ENCODE data around the gene NAA50. TPM values are rescaled to one million over a fixed set of nuclear protein-coding genes. Genes with fewer than 3 reads are reported as not detected.

NAA50 gene
- polyA plus RNA-seq, 3 donors = 32.2 to 105 (median 80.0) TPM

GRCh38 chr3:113747283-113748046 is 1.4 kb upstream of the NAA50 start:
- intact Hi-C loops (cut with micrococcal nuclease) = loop anchor here (5.0 kb wide), 2 partner anchors 35 to 85 kb away; no protein-coding TSS in a partner anchor
- peak overlapping the region; percentile 98 for H3K4me2 ChIP-seq (replicated peaks; ENCODE audit: extremely low read depth, low read length, poor library complexity, severe bottlenecking)
- H3K36me3 Mint-ChIP-seq = peaks cover 3 to 4% of the 10 kb centered on the region in 2 donors

DNA sequence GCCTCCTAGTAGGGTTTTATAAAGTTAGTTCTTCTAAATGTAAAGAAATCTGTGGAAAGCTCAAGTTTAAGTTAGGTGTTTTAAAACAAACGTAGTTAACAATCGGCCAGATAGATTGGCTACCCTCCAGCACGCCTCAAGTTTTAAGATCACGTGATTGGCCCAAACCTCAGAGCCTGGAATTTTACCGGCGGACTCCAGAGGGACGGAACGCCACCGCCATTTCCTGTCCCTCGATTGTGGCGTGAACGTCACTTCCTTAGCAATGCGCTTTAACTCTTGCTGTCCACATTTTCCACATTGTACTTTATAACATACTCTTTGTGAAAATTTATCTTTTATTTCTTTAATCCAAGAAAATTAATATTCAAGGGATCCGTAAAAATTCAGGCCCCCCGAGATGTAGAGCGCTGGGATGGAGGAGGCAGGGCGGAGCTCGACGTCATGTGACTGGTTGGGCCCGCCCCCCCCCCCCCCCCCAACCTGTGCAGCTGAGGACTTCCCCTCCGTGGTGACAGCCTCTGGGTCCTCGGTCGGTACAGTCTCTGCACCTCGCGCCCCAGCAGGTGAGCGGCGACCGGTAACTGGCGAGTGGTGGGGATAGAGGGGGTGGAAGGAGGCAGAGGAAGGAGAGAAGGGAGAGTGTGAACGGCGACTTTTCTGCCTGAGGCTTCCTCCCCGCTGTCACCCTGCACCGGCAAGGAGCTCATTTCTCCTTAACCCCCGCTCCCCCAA is 666 bp upstream of the NAA50 start, which contains the start of gene ATP6V1A:
Gene ATP6V1A (plus strand): TSS at position 488 of the 735 bp plus-strand sequence. CDS start 31,719 bp downstream, outside the sequence.
- Mint-ChIP-seq H3K9me3 (no peaks in the 10 kb centered on the region), H3K4me1 (peaks cover 60% of the 10 kb centered on the region), H3K27me3 (ENCODE audit: low read depth in 3 of 3) (peaks cover 0 to 3% (median 0%) of the 10 kb centered on the region in 3 donors), H3K36me3 (peaks cover 3 to 4% of the 10 kb centered on the region in 2 donors), H3K27ac (peak within 1 kb of the TSS; percentile 99 to 100 (median 100)), H3K4me3 (peak within 1 kb of the TSS; percentile 96 to 100)
- DNase-seq = peak; percentile 90 to 96 (median 95)
- peaks cover 94% of the 10 kb centered on the region for H3K79me2 ChIP-seq (ENCODE audit: insufficient read depth, low read length)
- H3K27ac ChIP-seq (ENCODE audit: low read depth in 1 of 2, low read length in 2 of 2) = peak within 1 kb of the TSS; percentile 94 to 98
- peak within 1 kb of the TSS; percentile 68 to 99 (median 73) for H3K4me3 ChIP-seq (replicated peaks in 1 of 3; ENCODE audit: low read depth in 2 of 3, low read length in 3 of 3)
- TF ChIP-seq, protein P1, sequence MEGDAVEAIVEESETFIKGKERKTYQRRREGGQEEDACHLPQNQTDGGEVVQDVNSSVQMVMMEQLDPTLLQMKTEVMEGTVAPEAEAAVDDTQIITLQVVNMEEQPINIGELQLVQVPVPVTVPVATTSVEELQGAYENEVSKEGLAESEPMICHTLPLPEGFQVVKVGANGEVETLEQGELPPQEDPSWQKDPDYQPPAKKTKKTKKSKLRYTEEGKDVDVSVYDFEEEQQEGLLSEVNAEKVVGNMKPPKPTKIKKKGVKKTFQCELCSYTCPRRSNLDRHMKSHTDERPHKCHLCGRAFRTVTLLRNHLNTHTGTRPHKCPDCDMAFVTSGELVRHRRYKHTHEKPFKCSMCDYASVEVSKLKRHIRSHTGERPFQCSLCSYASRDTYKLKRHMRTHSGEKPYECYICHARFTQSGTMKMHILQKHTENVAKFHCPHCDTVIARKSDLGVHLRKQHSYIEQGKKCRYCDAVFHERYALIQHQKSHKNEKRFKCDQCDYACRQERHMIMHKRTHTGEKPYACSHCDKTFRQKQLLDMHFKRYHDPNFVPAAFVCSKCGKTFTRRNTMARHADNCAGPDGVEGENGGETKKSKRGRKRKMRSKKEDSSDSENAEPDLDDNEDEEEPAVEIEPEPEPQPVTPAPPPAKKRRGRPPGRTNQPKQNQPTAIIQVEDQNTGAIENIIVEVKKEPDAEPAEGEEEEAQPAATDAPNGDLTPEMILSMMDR (IDR thresholded peaks at IDR 0.05) = no peak
- H3K9me3 ChIP-seq (replicated peaks in 1 of 2; ENCODE audit: control insufficient read depth in 1 of 2, insufficient read depth in 1 of 2, low read length in 2 of 2) = no peaks in the 10 kb centered on the region
- H3K9ac ChIP-seq (ENCODE audit: insufficient read depth, low read length, poor library complexity, severe bottlenecking) = peak within 1 kb of the TSS; percentile 98
- H2AFZ ChIP-seq (ENCODE audit: insufficient read depth, low read depth, low read length, poor library complexity, severe bottlenecking) = peak within 1 kb of the TSS; percentile 83
- peaks cover 58% of the 10 kb centered on the region for H4K20me1 ChIP-seq (ENCODE audit: insufficient read depth, low read length)
- WGBS (ENCODE audit: insufficient coverage) = 0% methylated on average over 21 of the region's 34 CpGs
- no peaks in the 10 kb centered on the region for H3K27me3 ChIP-seq (ENCODE audit: control insufficient read depth in 2 of 2, insufficient read depth in 2 of 2, low read length in 2 of 2)
- H3K4me1 ChIP-seq (ENCODE audit: control insufficient read depth in 1 of 2, insufficient read depth in 2 of 2, low read length in 2 of 2) = peaks cover 43 to 67% of the 10 kb centered on the region in 2 donors
- intact Hi-C loops (cut with micrococcal nuclease) = loop anchor here (5.0 kb wide), 2 partner anchors 36 to 86 kb away; no protein-coding TSS in a partner anchor
- H3K36me3 ChIP-seq (replicated peaks in 1 of 2; ENCODE audit: control insufficient read depth in 1 of 2, insufficient read depth in 2 of 2, low read length in 2 of 2) = no peaks in the 10 kb centered on the region
- H3K4me2 ChIP-seq (replicated peaks; ENCODE audit: extremely low read depth, low read length, poor library complexity, severe bottlenecking) = peak within 1 kb of the TSS; percentile 98

More at GRCh38 chr3:113747283-113748046, 1.4 kb upstream of the NAA50 start:
- Mint-ChIP-seq H3K4me3 (peak overlapping the region; percentile 96 to 100), H3K4me1 (peaks cover 55% of the 10 kb centered on the region), H3K9me3 (no peaks in the 10 kb centered on the region), H3K27me3 (ENCODE audit: low read depth in 3 of 3) (peaks cover 0 to 3% (median 0%) of the 10 kb centered on the region in 3 donors), H3K27ac (peak overlapping the region; percentile 99 to 100 (median 100))
- peak; percentile 10 to 43 (median 18) for DNase-seq
- Histone ChIP-seq H3K9me3 (replicated peaks in 1 of 2; ENCODE audit: control insufficient read depth in 1 of 2, insufficient read depth in 1 of 2, low read length in 2 of 2) (no peaks in the 10 kb centered on the region), H4K20me1 (ENCODE audit: insufficient read depth, low read length) (peaks cover 53% of the 10 kb centered on the region), H3K9ac (ENCODE audit: insufficient read depth, low read length, poor library complexity, severe bottlenecking) (peak overlapping the region; percentile 98), H3K27me3 (ENCODE audit: control insufficient read depth in 2 of 2, insufficient read depth in 2 of 2, low read length in 2 of 2) (no peaks in the 10 kb centered on the region), H2AFZ (ENCODE audit: insufficient read depth, low read depth, low read length, poor library complexity, severe bottlenecking) (peak overlapping the region; percentile 83), H3K79me2 (ENCODE audit: insufficient read depth, low read length) (peaks cover 94% of the 10 kb centered on the region), H3K36me3 (replicated peaks in 1 of 2; ENCODE audit: control insufficient read depth in 1 of 2, insufficient read depth in 2 of 2, low read length in 2 of 2) (no peaks in the 10 kb centered on the region), H3K4me3 (replicated peaks in 1 of 3; ENCODE audit: low read depth in 2 of 3, low read length in 3 of 3) (peak overlapping the region; percentile 68 to 99 (median 73)), H3K27ac (ENCODE audit: low read depth in 1 of 2, low read length in 2 of 2) (peak overlapping the region; percentile 94 to 98), H3K4me1 (ENCODE audit: control insufficient read depth in 1 of 2, insufficient read depth in 2 of 2, low read length in 2 of 2) (peaks cover 43 to 61% of the 10 kb centered on the region in 2 donors)
- TF ChIP-seq, protein P1 (IDR thresholded peaks at IDR 0.05) = no peak
- WGBS (ENCODE audit: insufficient coverage) = 0% methylated on average over 14 of the region's 18 CpGs

Data from CD14-positive monocyte (primary cell).